ENCODE data around the gene NFKBIE.

Gene NFKBIE

GRCh38 chr6:44257025-44257752, 8.2 kb downstream of the NFKBIE start, which contains the start of gene SLC35B2:
Gene SLC35B2, minus strand, starts transcription at chr6:44257528. Its CDS starts 118 bp downstream, at chr6:44257410.
- peak; percentile 69 to 72 for DNase-seq

- DNase-seq = peak in 1 of 2 donors; percentile 57
Observed at GRCh38 chr6:44256775-44257024, 8.7 kb downstream of the NFKBIE start.

GRCh38 chr6:44255871-44256774, 9.2 kb downstream of the NFKBIE start:
- peak; percentile 40 to 48 for DNase-seq

- peak; percentile 55 to 63 for DNase-seq
Observed at GRCh38 chr6:44255105-44255808, 10.1 kb downstream of the NFKBIE start.

- peak; percentile 47 to 52 for DNase-seq
Observed at GRCh38 chr6:44254191-44255104, 10.9 kb downstream of the NFKBIE start.

GRCh38 chr6:44253307-44254101, 11.8 kb downstream of the NFKBIE start:
- DNase-seq = peak; percentile 64 to 73

GRCh38 chr6:44251576-44252524, 13.5 kb downstream of the NFKBIE start:
- no peak for DNase-seq

GRCh38 chr6:44250718-44251123, 14.6 kb downstream of the NFKBIE start:
- no peak for DNase-seq

GRCh38 chr6:44250067-44250717, 15.2 kb downstream of the NFKBIE start:
- no peak for DNase-seq

GRCh38 chr6:44249082-44249748, 16.1 kb downstream of the NFKBIE start:
- DNase-seq = no peak

- no peak for DNase-seq
Observed at GRCh38 chr6:44248579-44248978, 16.8 kb downstream of the NFKBIE start.

- DNase-seq = peak; percentile 85 to 89
Observed at GRCh38 chr6:44247338-44248302, 17.7 kb downstream of the NFKBIE start.

- peak; percentile 94 to 96 for DNase-seq
Observed at GRCh38 chr6:44246663-44247337, 18.6 kb downstream of the NFKBIE start, which contains the start of gene HSP90AB1. Gene HSP90AB1, plus strand, starts transcription at chr6:44247101. Its CDS starts 1,529 bp downstream, at chr6:44248630.

GRCh38 chr6:44245912-44246662, 19.3 kb downstream of the NFKBIE start:
- DNase-seq = peak; percentile 90 to 93

GRCh38 chr6:44245391-44245911, 19.9 kb downstream of the NFKBIE start:
- DNase-seq = no peak

GRCh38 chr6:44243345-44243744, 22.0 kb downstream of the NFKBIE start:
- DNase-seq = no peak

Measured in stimulated activated CD4-positive, alpha-beta T cell treated with anti-CD3 and anti-CD28 coated beads, Interleukin-2, amount 100 ng/mL, for 24 hours (primary cell).